Gastroesophageal sphincter (tissue), 4 donors: ENCODE results near the gene VMP1. TPM values are rescaled to one million over a fixed set of nuclear protein-coding genes. Genes with fewer than 3 reads are reported as not detected.
"Not testable (repeated sequence)": the region's sequence is repeated elsewhere in the genome, so short reads cannot be mapped to it uniquely, and the experiment has no call there.

Experiments used
- ATAC-seq: fragments of 150-250 bp; one replicate; pipeline ENCODE4 v1.9.1; 2016; ENCODE audit warnings: mild to moderate bottlenecking, moderate library complexity
- H3K27ac ChIP-seq, 4 donors: fragments of 200-600 bp; sonication (generic) in 3 of 4; 1 replicate in 3 of 4; 2 replicates in 1 of 4; pipeline ENCODE4 v1.5.1; 2016 to 2019
- H3K27me3 ChIP-seq: fragments of 200-600 bp; sonication (generic); one replicate; pipeline ENCODE4 v1.5.1; 2019
- H3K36me3 ChIP-seq, 2 donors: fragments of 200-600 bp; sonication (generic); one replicate each; pipeline ENCODE4 v1.5.1; 2019; ENCODE audit warnings: control low read depth in 1 of 2
- H3K4me1 ChIP-seq, 3 donors: fragments of 200-600 bp; sonication (generic); 1 replicate in 2 of 3; 2 replicates in 1 of 3; pipeline ENCODE4 v1.5.1; 2016 to 2019; ENCODE audit warnings: control low read depth in 2 of 3
- H3K4me3 ChIP-seq, 2 donors: fragments of 200-600 bp; sonication (generic); one replicate each; pipeline ENCODE4 v1.5.1; 2019; ENCODE audit warnings: mild to moderate bottlenecking in 1 of 2, moderate library complexity in 1 of 2
- H3K9me3 ChIP-seq, 3 donors: fragments of 200-600 bp; sonication (generic); one replicate each; pipeline ENCODE4 v1.5.1; 2017 to 2019; ENCODE audit warnings: control low read depth in 2 of 3
- EP300 ChIP-seq: sonication (generic); formaldehyde crosslinking; IDR thresholded peaks from one replicate; pipeline ENCODE4 v1.6.1; 2017; ENCODE audit warnings: antibody characterized with exemption, mild to moderate bottlenecking
- POLR2A ChIP-seq, 2 donors: fragments of 450-650 bp; IDR thresholded peaks; one replicate each; pipeline ENCODE4 v1.6.1; 2017; ENCODE audit warnings: antibody characterized with exemption in 2 of 2, mild to moderate bottlenecking in 2 of 2, moderate library complexity in 1 of 2
- POLR2AphosphoS5 ChIP-seq: sonication (generic); formaldehyde crosslinking; IDR thresholded peaks from one replicate; pipeline ENCODE4 v1.6.1; 2017; ENCODE audit warnings: antibody characterized with exemption
- WGBS, 2 donors: methylation state at CpG; one replicate each; pipeline ENCODE4 v1.1.5; 2018; ENCODE audit warnings: low coverage in 1 of 2; 5-methylcytosine and 5-hydroxymethylcytosine counted together
- total RNA-seq, 4 donors: library from RNA; depleted of rRNA; stranded (reverse); fragments of >200 nt; gene quantifications; one replicate each; pipeline ENCODE4 v1.1.0, GENCODE V29; 2016
- TF ChIP-seq, protein P1 (sequence below), 4 experiments: fragments of 200-600 bp in 2 of 4; fragments of 450-650 bp in 2 of 4; sonication (generic) in 1 of 4; IDR thresholded peaks; one replicate each; pipeline ENCODE4 v1.5.1; 2017 to 2019; ENCODE audit warnings: antibody characterized with exemption in 4 of 4, mild to moderate bottlenecking in 2 of 4, moderate library complexity in 2 of 4

The VMP1 gene
- total RNA-seq, 4 donors from 2014 or later, result 50.8 to 175 (median 85.0) TPM

GRCh38 chr17:59778996-59779395 lies 71.5 kb downstream of the VMP1 start:
- Histone ChIP-seq H3K4me1 (peaks cover 4 to 16% (median 9%) of the 10 kb centered on the region in 3 donors), H3K9me3 (no peaks in the 10 kb centered on the region), H3K27me3 (no peaks in the 10 kb centered on the region), H3K27ac (no peak overlapping the region), H3K36me3 (peaks cover 0 to 51% of the 10 kb centered on the region in 2 donors), H3K4me3 (no peak overlapping the region)
- 70 to 80% methylated on average over 2 to 4 of the region's 4 CpGs for WGBS, 2 donors
- TF ChIP-seq, protein P1, sequence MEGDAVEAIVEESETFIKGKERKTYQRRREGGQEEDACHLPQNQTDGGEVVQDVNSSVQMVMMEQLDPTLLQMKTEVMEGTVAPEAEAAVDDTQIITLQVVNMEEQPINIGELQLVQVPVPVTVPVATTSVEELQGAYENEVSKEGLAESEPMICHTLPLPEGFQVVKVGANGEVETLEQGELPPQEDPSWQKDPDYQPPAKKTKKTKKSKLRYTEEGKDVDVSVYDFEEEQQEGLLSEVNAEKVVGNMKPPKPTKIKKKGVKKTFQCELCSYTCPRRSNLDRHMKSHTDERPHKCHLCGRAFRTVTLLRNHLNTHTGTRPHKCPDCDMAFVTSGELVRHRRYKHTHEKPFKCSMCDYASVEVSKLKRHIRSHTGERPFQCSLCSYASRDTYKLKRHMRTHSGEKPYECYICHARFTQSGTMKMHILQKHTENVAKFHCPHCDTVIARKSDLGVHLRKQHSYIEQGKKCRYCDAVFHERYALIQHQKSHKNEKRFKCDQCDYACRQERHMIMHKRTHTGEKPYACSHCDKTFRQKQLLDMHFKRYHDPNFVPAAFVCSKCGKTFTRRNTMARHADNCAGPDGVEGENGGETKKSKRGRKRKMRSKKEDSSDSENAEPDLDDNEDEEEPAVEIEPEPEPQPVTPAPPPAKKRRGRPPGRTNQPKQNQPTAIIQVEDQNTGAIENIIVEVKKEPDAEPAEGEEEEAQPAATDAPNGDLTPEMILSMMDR (IDR thresholded peaks at IDR 0.05), result no peak
- TF ChIP-seq POLR2AphosphoS5, result no peak
- no peak for TF ChIP-seq EP300
- TF ChIP-seq POLR2A (IDR thresholded peaks at IDR 0.05), result no peak
- no peak for ATAC-seq

- H3K27me3 ChIP-seq, result no peaks in the 10 kb centered on the region
- H3K4me1 ChIP-seq, result peaks cover 8 to 21% (median 14%) of the 10 kb centered on the region in 3 donors
- no peak for TF ChIP-seq EP300
- TF ChIP-seq, protein P1 (IDR thresholded peaks at IDR 0.05), result no peak
- TF ChIP-seq POLR2A (IDR thresholded peaks at IDR 0.05), result no peak
- no peak for TF ChIP-seq POLR2AphosphoS5
- WGBS, 2 donors, result 69 to 100% methylated on average over 1 of the region's 1 CpG
- no peak overlapping the region for H3K27ac ChIP-seq
- H3K4me3 ChIP-seq, result no peak overlapping the region
- no peaks in the 10 kb centered on the region for H3K9me3 ChIP-seq
- ATAC-seq, result no peak
- H3K36me3 ChIP-seq, result peaks cover 0 to 46% of the 10 kb centered on the region in 2 donors
These were observed 72.1 kb downstream of the VMP1 start for GRCh38 chr17:59779521-59779920.

GRCh38 chr17:59780548-59780947 lies 73.1 kb downstream of the VMP1 start:
- not testable (repeated sequence) for ATAC-seq, H3K9me3 ChIP-seq, H3K4me3 ChIP-seq, H3K27me3 ChIP-seq
- WGBS, 2 donors, result 71 to 97% methylated on average over 1 to 6 of the region's 6 CpGs
- H3K36me3 ChIP-seq, result peaks cover 0 to 36% of the 10 kb centered on the region in 2 donors
- peaks cover 11 to 30% (median 14%) of the 10 kb centered on the region in 3 donors for H3K4me1 ChIP-seq
- peak overlapping the region in 1 of 4 donors; percentile 16 for H3K27ac ChIP-seq

- Histone ChIP-seq H3K4me1 (peaks cover 26 to 59% (median 33%) of the 10 kb centered on the region in 3 donors), H3K27me3 (no peaks in the 10 kb centered on the region), H3K36me3 (peaks cover 0 to 7% of the 10 kb centered on the region in 2 donors), H3K9me3 (no peaks in the 10 kb centered on the region), H3K4me3 (no peak overlapping the region), H3K27ac (peak overlapping the region; percentile 75 to 82 (median 80))
- TF ChIP-seq, protein P1 (IDR thresholded peaks at IDR 0.05), result no peak
- TF ChIP-seq EP300 (no peak), POLR2AphosphoS5 (no peak), POLR2A (IDR thresholded peaks at IDR 0.05) (no peak)
- peak; percentile 36 for ATAC-seq
- 22 to 28% methylated on average over 5 of the region's 5 CpGs for whole genome bisulfite sequencing, 2 donors
These were observed 76.0 kb downstream of the VMP1 start for GRCh38 chr17:59783221-59784047.

- Histone ChIP-seq H3K4me3 (no peak overlapping the region), H3K27ac (peak overlapping the region; percentile 20 to 82 (median 62)), H3K36me3 (no peaks in the 10 kb centered on the region), H3K4me1 (peaks cover 26 to 60% (median 33%) of the 10 kb centered on the region in 3 donors), H3K9me3 (no peaks in the 10 kb centered on the region), H3K27me3 (no peaks in the 10 kb centered on the region)
- no peak for TF ChIP-seq POLR2AphosphoS5
- TF ChIP-seq, protein P1 (IDR thresholded peaks at IDR 0.05), result no peak
- TF ChIP-seq EP300, result no peak
- no peak for TF ChIP-seq POLR2A (IDR thresholded peaks at IDR 0.05)
- 78 to 81% methylated on average over 7 to 8 of the region's 8 CpGs for WGBS, 2 donors
- no peak for ATAC-seq
These were observed 77.8 kb downstream of the VMP1 start for GRCh38 chr17:59785091-59785799.
